Keratinocyte (primary cell): ENCODE results near the gene AGPAT3.

Source experiments
- CTCF ChIP-seq, 3 experiments: IDR thresholded peaks in 1 of 3; conservative IDR thresholded peaks in 1 of 3; optimal IDR thresholded peaks in 1 of 3; 2 replicates in 2 of 3; 3 replicates in 1 of 3; pipeline versions ENCODE3 to v1.5.1; 2011; ENCODE audit warnings: low read length in 3 of 3, mild to moderate bottlenecking in 3 of 3, moderate library complexity in 2 of 3, control low read depth in 1 of 3, inconsistent platforms in 1 of 3; ENCODE audit not compliant: insufficient read depth in 2 of 3; ENCODE audit errors: extremely low read depth in 1 of 3
- EZH2 ChIP-seq: IDR thresholded peaks from one replicate; pipeline ENCODE4 v1.6.1; 2012; ENCODE audit warnings: inconsistent platforms, mild to moderate bottlenecking, low read length, moderate library complexity

DNA sequence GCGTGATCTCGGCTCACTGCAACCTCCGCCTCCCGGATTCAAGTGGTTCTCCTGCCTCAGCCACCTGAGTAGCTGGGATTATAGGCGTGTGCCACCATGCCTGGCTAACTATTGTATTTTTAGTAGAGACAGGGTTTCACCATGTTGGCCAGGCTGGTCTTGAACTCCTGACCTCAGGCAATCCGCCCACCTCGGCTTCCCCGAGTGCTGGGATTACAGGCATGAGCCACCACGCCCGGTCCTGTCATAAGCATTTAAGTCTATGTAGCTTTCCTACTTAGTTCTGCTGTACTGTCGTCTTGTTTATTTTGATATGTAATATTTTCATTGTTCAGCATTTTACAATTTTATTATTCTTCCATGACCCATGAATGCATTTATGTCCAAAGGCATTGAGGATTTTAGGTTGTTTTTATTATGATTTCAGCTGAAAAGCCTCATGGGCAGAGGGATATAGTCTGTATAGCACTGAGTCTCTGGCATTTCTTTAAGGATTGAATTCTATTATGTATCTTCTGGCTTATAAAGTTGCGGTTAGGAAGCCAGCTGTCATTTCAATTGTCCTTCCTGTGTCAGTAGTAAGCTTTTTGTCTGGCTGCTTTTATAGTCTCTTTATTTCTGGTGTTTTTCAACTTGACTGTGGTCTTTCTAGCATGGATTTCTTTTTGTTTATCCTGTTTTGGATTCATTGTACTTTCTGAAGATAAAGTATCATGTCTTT, 9.2 kb downstream of the AGPAT3 start:
- no peak for TF ChIP-seq CTCF (optimal IDR thresholded peaks at IDR 0.05 in 1 of 3, IDR thresholded peaks at IDR 0.05 in 1 of 3, conservative IDR thresholded peaks at IDR 0.05 in 1 of 3; ENCODE audit: extremely low read depth in 1 of 3, insufficient read depth in 2 of 3, low read length in 3 of 3)
- no peak for TF ChIP-seq EZH2
